Neural progenitor cell (in vitro differentiated cells): Measurements from ENCODE around the gene C1QTNF6. TPM values are rescaled to one million over a fixed set of nuclear protein-coding genes. Genes with fewer than 3 reads are reported as not detected.
"Not testable (repeated sequence)": the region's sequence is repeated elsewhere in the genome, so short reads cannot be mapped to it uniquely, and the experiment has no call there.

ENCODE experiments used
- DNase-seq: peaks from one replicate; pipeline ENCODE4 v3.0.0-alpha.2; 2016; ENCODE audit warnings: low spot score
- H2AFZ ChIP-seq: fragments of 200-600 bp; sonication (generic); replicated peaks from 2 replicates; pipeline ENCODE4 v1.6.1; 2016; ENCODE audit warnings: antibody characterized with exemption
- H3F3A ChIP-seq: fragments of 200-600 bp; sonication (generic); 2 replicates; pipeline ENCODE4 v1.6.1; 2016; ENCODE audit warnings: antibody characterized with exemption, low read depth
- H3K27ac ChIP-seq: fragments of 200-600 bp; sonication (generic); 2 replicates; pipeline ENCODE4 v1.5.1; 2016; ENCODE audit warnings: mild to moderate bottlenecking
- H3K27me3 ChIP-seq: fragments of 200-600 bp; sonication (generic); 2 replicates; pipeline ENCODE4 v1.6.1; 2016; ENCODE audit warnings: mild to moderate bottlenecking, moderate library complexity
- H3K36me3 ChIP-seq: fragments of 200-600 bp; sonication (generic); 2 replicates; pipeline ENCODE4 v1.5.1; 2016
- H3K4me1 ChIP-seq: fragments of 200-600 bp; sonication (generic); 2 replicates; pipeline ENCODE4 v1.6.1; 2016; ENCODE audit warnings: mixed run types
- H3K4me2 ChIP-seq: fragments of 200-600 bp; sonication (generic); 2 replicates; pipeline ENCODE4 v1.6.1; 2016
- H3K4me3 ChIP-seq: fragments of 200-600 bp; sonication (generic); 2 replicates; pipeline ENCODE4 v1.5.1; 2016
- H3K79me2 ChIP-seq: fragments of 200-600 bp; sonication (generic); 2 replicates; pipeline ENCODE4 v1.6.1; 2016; ENCODE audit warnings: low read depth
- H3K9ac ChIP-seq: fragments of 200-600 bp; sonication (generic); 2 replicates; pipeline ENCODE4 v1.6.1; 2016
- H3K9me3 ChIP-seq: fragments of 200-600 bp; sonication (generic); 2 replicates; pipeline ENCODE4 v1.5.1; 2016; ENCODE audit warnings: low read depth
- H4K20me1 ChIP-seq: fragments of 200-600 bp; sonication (generic); 2 replicates; pipeline ENCODE4 v1.6.1; 2016; ENCODE audit warnings: low read depth
- H3K27ac Mint-ChIP-seq: 3 replicates; pipeline ENCODE4 v1.8.0; 2021; ENCODE audit warnings: mixed read lengths
- H3K27me3 Mint-ChIP-seq: 2 replicates; pipeline ENCODE4 v1.8.0; 2022; ENCODE audit warnings: low read depth, mild to moderate bottlenecking, inconsistent platforms, moderate library complexity, mixed read lengths; ENCODE audit not compliant: insufficient read depth
- H3K36me3 Mint-ChIP-seq: 3 replicates; pipeline ENCODE4 v1.8.0; 2021; ENCODE audit warnings: mixed read lengths
- H3K4me1 Mint-ChIP-seq: 3 replicates; pipeline ENCODE4 v1.8.0; 2021; ENCODE audit warnings: mixed read lengths
- H3K4me3 Mint-ChIP-seq: 3 replicates; pipeline ENCODE4 v1.8.0; 2021; ENCODE audit warnings: mild to moderate bottlenecking, moderate library complexity, mixed read lengths
- H3K9me3 Mint-ChIP-seq: 3 replicates; pipeline ENCODE4 v1.8.0; 2020; ENCODE audit warnings: mixed read lengths
- EZH2 ChIP-seq: fragments of 200-600 bp; sonication (generic); IDR thresholded peaks from 2 replicates; pipeline ENCODE4 v1.6.1; 2017; ENCODE audit warnings: antibody characterized with exemption, mild to moderate bottlenecking, moderate library complexity
- EZH2phosphoT487 ChIP-seq: fragments of 200-600 bp; sonication (generic); IDR thresholded peaks from 2 replicates; pipeline ENCODE4 v1.6.1; 2017; ENCODE audit warnings: antibody characterized with exemption
- total RNA-seq: library from RNA; depleted of rRNA; stranded (reverse); fragments of >200 nt; gene quantifications from 2 replicates; pipeline ENCODE4 v1.2.3, GENCODE V29; 2015; ENCODE audit warnings: low replicate concordance
- TF ChIP-seq, protein P1 (sequence below): fragments of 200-600 bp; sonication (generic); IDR thresholded peaks from 2 replicates; pipeline ENCODE4 v1.5.1; 2017; ENCODE audit warnings: antibody characterized with exemption, mild to moderate bottlenecking

The C1QTNF6 gene
- total RNA-seq, 1 donor from 2014 or later: 7.2 TPM

DNA sequence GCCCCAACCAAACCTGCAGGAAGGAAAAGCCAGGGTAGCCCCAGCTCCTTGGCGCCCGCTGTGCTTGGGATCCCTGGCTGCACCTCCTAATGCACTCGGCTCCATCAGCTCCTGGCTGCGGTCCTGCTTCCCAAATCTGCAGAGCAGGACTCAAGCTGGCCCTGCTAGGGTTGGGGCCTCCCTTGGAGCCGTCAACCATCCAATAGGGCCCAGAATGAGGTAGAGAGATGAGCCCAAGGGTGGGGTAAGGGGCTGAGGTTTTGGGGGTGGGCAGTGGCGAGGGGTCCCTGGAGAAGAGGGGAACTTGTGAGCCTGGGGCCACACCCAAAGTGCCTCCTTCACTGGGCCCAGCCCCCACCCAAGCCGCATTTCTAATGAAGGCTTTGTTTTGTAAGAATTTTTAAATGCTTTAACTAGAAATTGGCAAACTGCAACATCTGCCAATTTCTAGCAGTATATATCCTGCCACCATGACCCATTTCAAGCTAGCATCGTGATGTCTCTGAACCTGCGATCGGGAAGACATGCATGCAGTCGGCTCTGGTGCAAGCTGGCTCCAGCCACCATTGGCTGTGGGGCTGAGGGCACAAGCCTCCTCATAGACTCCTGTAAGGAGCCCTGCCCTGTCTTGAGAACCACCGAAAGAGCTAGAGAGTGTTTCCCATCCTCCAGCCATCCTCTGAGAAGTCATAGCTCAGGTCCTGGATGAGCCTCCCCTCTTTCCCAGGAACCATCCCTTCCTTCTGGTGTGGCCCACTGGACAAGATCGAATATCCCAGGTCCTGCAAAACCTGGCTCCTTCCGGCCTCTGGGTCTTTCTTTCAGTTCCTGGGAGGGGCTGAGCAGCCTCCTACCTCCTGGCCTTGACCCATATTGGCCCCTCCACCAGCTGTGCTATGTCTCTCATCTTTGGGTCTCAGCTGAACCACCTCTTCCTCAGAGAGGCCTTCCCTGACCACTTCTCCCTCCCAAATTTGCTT lies 15.5 kb downstream of the C1QTNF6 start:
- H3K4me3 ChIP-seq: no peak overlapping the region
- no peak overlapping the region for H2AFZ ChIP-seq
- no peaks in the 10 kb centered on the region for H3K36me3 Mint-ChIP-seq
- TF ChIP-seq, protein P1, sequence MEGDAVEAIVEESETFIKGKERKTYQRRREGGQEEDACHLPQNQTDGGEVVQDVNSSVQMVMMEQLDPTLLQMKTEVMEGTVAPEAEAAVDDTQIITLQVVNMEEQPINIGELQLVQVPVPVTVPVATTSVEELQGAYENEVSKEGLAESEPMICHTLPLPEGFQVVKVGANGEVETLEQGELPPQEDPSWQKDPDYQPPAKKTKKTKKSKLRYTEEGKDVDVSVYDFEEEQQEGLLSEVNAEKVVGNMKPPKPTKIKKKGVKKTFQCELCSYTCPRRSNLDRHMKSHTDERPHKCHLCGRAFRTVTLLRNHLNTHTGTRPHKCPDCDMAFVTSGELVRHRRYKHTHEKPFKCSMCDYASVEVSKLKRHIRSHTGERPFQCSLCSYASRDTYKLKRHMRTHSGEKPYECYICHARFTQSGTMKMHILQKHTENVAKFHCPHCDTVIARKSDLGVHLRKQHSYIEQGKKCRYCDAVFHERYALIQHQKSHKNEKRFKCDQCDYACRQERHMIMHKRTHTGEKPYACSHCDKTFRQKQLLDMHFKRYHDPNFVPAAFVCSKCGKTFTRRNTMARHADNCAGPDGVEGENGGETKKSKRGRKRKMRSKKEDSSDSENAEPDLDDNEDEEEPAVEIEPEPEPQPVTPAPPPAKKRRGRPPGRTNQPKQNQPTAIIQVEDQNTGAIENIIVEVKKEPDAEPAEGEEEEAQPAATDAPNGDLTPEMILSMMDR: no peak
- TF ChIP-seq EZH2 (no peak), EZH2phosphoT487 (no peak)
- H3K4me1 ChIP-seq: peaks cover under 1% of the 10 kb centered on the region
- H3K4me1 Mint-ChIP-seq: peaks cover 20% of the 10 kb centered on the region
- H3K9me3 Mint-ChIP-seq: peaks cover 4% of the 10 kb centered on the region
- no peaks in the 10 kb centered on the region for H3K36me3 ChIP-seq
- peaks cover 12% of the 10 kb centered on the region for H3K27me3 Mint-ChIP-seq
- H4K20me1 ChIP-seq: no peaks in the 10 kb centered on the region
- no peak for DNase-seq
- no peak overlapping the region for H3K4me2 ChIP-seq
- H3K4me3 Mint-ChIP-seq: no peak overlapping the region
- no peaks in the 10 kb centered on the region for H3K79me2 ChIP-seq
- H3K9ac ChIP-seq: no peak overlapping the region
- no peaks in the 10 kb centered on the region for H3F3A ChIP-seq
- H3K27ac ChIP-seq: no peak overlapping the region
- H3K9me3 ChIP-seq: no peaks in the 10 kb centered on the region
- H3K27me3 ChIP-seq: no peaks in the 10 kb centered on the region
- no peak overlapping the region for H3K27ac Mint-ChIP-seq

- H3K4me1 Mint-ChIP-seq: peaks cover 25% of the 10 kb centered on the region
- Histone ChIP-seq H3K27me3 (no peaks in the 10 kb centered on the region), H3K36me3 (no peaks in the 10 kb centered on the region), H3K9ac (no peak overlapping the region), H4K20me1 (no peaks in the 10 kb centered on the region), H3K4me3 (no peak overlapping the region), H3K27ac (no peak overlapping the region), H3K4me1 (no peaks in the 10 kb centered on the region), H2AFZ (no peak overlapping the region), H3K79me2 (no peaks in the 10 kb centered on the region), H3K4me2 (no peak overlapping the region), H3F3A (no peaks in the 10 kb centered on the region), H3K9me3 (no peaks in the 10 kb centered on the region)
- H3K4me3 Mint-ChIP-seq: no peak overlapping the region
- H3K36me3 Mint-ChIP-seq: no peaks in the 10 kb centered on the region
- H3K9me3 Mint-ChIP-seq: peaks cover 4% of the 10 kb centered on the region
- H3K27ac Mint-ChIP-seq: no peak overlapping the region
- peaks cover 12% of the 10 kb centered on the region for H3K27me3 Mint-ChIP-seq
- DNase-seq: no peak
- TF ChIP-seq EZH2: no peak
- TF ChIP-seq, protein P1: no peak
- no peak for TF ChIP-seq EZH2phosphoT487
Observed at GRCh38 chr22:37171662-37172061, 16.4 kb downstream of the C1QTNF6 start.

GRCh38 chr22:37170689-37171405 lies 17.2 kb downstream of the C1QTNF6 start:
- not testable (repeated sequence) for H3K9me3 Mint-ChIP-seq, H3K4me3 Mint-ChIP-seq, H3K4me2 ChIP-seq, H3K27ac ChIP-seq, H3K9me3 ChIP-seq, H4K20me1 ChIP-seq, H3K79me2 ChIP-seq, H3K27ac Mint-ChIP-seq, H2AFZ ChIP-seq, H3K4me3 ChIP-seq, H3K4me1 ChIP-seq, DNase-seq, H3K36me3 ChIP-seq, H3K9ac ChIP-seq, H3F3A ChIP-seq, H3K36me3 Mint-ChIP-seq, H3K27me3 ChIP-seq
- peaks cover 12% of the 10 kb centered on the region for H3K27me3 Mint-ChIP-seq
- H3K4me1 Mint-ChIP-seq: peaks cover 21% of the 10 kb centered on the region
